T-helper 2 cell treated with Interferon-gamma antibody and Interleukin-4, amounts not matched to agents 100 ng/mL and 5 ng/mL, for 36 hours (primary cell): ENCODE results near the gene GJA5. TPM values are rescaled to one million over a fixed set of nuclear protein-coding genes. Genes with fewer than 3 reads are reported as not detected.

Experiments
- intact Hi-C: fragments of 100-400 bp; cut with micrococcal nuclease; formaldehyde crosslinking; loops from one replicate; pipeline ENCODE4 v1.15.1; 2023
- total RNA-seq: library from RNA; stranded (reverse); gene quantifications from 2 replicates; pipeline ENCODE4 v1.2.3, GENCODE V29; 2022

Gene GJA5
- total RNA-seq, 1 donor from 2014 or later = not detected

DNA sequence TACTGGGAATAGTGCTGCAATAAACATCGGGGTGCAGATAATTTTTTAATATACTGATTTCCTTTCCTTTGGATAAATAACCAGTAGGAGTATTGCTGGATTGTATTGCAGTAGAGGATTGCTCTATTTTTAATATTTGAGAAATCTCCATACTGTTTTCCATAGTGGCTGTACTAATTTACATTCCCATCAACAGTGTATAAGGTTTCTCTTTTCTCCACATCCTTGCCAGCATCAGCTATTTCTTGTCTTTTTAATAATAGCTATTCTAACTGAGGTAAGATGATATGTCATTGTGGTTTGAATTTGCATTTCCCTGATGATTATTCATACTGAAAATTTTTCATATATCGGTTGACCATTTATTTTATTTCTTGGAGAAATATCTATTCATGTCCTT is 31.1 kb downstream of the GJA5 start:
- intact Hi-C loops = no loop called here

DNA sequence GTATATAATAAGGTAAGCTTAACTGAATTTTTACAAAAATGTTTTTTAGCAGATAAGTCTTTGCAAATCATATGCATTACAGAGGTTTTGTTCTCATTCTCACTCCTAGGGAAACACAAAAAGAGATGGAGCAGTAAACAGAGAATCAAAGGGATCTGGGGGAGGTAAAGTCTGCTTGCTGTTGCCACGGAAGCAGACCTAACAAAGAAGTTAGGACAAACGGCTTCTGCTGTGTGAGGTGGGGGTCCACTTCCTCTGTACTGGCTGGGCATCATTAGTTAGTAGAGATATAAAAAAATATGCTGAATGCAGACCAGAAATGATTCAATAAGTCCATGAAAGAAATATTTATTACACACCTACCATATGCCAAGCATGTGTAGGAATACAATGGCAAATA is 34.2 kb downstream of the GJA5 start:
- intact Hi-C loops = no loop called here

DNA sequence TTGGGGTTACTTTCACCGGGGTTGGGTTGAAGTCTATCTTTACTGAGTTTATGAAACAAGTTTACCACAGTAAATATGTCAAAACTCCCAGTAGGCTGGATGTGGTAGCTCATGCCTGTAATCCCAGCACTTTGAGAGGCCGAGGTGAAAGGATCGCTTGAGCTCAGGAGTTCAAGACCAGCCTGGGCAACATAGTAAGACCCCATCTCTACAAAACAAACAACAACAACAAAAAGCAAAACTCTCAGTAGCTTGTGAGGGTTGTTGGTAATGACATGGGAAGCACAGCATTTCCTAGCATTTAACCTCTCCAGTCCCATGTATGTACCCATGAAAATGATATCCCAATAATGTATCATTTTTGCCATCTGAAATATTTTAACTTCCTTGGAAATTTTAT is 34.7 kb downstream of the GJA5 start:
- intact Hi-C loops = no loop called here

DNA sequence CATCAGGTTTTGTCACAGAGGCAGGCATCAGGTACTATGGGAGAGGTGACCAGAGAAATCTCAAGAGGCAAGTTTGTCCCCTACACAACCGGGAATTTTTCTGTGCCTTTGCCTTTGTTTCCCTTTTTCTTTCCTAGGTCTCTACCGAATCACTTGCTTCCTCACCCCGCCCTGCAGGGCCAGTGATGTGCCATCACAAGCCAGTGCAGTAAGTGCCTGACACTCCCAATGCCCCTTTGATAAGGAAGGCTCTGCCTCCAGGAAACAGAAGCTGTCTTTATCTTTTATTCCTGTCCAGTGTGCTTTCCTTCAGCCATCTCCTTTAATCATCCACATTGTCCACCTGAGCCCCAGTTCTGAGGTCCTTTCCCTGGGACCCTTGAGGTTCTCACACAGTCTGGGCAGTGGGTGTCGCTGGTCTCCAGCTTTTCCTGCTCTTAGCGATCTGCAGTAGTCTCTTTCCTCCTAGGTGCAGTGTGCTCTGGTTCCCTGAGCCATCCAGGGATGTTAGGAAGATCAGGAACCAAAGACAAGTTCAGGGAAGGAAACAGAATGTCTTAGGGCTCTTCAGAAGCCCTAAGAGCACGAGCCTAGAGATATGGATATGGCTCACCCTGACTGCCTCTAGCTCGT is 36.6 kb downstream of the GJA5 start:
- intact Hi-C loops = loop anchor here (5.0 kb wide), 1 partner anchor 168 kb away; no protein-coding TSS in a partner anchor

DNA sequence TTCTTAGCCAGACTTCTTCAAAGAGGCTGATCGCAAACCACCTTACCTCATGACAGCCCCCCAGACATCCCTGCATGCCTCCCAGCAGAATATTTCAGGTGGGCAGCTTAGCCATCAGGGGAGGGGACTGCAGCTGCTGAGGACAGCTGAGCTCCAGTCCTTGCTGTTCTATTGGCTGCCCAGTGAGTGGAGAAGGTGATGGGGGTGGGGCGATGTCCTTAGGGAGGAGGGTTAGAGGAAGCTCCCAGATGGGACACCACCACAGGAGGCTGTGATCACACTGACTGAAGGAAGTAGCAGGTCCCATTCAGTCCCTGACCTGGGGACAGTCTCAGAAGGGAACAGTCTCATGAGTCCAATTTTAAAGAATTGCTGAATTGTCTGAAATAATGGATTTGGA is 38.3 kb downstream of the GJA5 start:
- intact Hi-C loops = loop anchor here (5.0 kb wide), 1 partner anchor 170 kb away; no protein-coding TSS in a partner anchor

DNA sequence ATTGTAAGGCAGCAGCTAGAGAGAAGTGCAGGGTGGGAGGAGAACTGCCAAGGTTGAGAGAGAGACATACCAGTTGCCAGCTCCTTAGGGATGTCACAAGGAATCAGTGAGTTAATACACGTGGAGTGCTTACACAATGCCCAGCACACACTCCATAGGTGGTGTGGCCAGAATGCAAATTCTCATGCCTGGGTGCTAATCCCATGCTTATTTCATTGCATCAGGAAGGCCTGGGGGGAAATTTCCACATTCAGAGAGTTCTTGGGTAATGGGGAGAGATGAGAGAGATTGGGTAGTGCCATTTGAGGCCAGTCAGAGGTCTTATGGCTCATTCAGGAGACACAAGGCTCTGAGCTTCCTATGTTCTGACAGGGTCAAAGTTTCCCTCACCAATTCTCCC is 38.7 kb downstream of the GJA5 start:
- intact Hi-C loops = loop anchor here (5.0 kb wide), 1 partner anchor 171 kb away; no protein-coding TSS in a partner anchor

DNA sequence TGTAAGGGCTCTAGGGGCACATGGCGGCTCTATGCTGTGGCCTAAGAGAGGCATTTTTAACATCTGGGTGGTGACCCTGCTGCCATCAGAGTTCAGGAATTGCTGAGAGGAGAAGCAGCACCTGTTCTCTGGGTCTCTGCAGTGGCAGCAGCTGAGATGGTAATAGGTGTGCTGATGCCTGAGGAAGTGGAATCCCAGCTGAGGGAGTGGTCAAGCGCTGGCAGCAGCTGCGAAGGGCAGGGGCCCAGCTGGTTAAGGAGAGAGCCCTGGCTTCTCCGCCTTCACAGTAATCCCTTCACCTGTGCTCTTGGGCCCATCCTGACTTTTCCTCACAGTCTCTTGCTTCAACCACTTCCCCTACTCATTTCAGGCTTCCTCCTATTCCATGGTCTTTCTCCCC is 39.8 kb downstream of the GJA5 start:
- intact Hi-C loops = loop anchor here (5.0 kb wide), 1 partner anchor 172 kb away; no protein-coding TSS in a partner anchor

DNA sequence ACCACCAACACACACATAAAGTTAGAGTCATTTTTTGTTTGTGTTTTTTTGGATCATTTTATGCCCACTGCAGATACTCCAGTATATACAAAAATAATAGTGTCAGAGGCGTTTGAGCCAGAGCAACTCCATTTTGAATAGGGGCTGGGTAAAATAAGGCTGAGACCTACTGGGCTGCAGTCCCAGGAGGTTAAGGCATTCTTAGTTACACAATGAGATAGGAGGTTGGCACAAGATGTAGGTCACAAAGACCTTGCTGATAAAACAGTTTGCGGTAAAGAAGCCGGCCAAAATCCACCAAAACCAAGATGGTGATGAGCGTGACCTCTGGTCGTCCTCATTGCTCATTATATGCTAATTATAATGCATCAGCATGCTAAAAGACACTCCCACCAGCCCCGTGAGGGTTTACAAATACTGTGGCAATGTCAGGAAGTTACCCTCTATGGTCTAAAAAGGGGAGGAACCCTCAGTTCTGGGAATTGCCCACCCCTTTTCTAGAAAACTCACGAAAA is 40.6 kb downstream of the GJA5 start:
- intact Hi-C loops = loop anchor here (5.0 kb wide), 1 partner anchor 173 kb away; no protein-coding TSS in a partner anchor

DNA sequence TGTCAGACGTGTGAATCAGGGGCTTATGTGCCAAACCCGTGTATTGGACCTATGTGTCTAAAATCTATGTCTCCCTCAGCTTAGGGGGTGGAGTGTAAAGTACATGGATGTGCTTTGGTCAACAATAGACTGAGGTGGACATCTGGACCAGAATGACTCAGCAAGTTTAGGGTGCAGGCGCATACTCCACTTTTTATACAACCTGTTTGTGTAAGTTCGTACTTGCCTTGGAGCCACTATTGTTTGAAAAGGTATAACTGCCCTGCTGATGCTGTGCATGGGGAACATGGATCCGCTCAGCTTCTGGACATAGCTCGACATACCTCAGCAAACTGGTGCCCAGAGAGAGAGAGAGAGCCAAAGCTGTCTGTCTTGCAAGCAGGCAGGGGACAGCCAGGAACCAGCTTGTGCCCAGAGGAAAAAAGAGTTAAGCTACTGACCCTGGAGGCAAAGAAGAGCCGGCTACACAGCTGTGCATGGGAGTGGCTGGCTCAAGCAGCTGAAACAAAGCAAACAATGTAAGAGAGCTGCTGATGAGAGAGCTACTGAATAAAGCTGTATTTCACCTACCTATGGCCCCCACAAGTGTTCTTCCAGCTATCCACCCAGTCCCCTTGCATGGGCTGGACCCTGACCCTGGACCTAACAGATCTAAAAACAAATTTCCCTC is 41.2 kb downstream of the GJA5 start:
- intact Hi-C loops = no loop called here

DNA sequence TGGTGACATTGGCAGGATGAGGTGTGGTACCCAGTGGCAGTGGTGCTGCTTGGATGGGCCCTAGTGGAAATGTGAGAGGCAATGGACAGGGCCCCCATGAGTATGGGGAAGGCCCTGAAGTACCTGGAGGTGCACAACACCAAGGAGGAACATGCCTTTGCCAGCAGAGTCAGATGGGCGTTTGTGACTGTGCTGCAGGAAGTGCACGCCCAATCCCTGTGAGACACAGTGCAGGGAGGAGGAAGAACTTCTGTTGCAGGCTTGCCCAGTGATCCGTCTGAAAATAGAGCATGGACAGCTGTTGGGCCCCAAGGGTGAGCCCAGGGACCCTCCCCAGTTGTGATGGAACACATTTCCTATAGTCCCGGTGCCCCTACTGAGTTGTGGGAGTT is 42.7 kb downstream of the GJA5 start:
- intact Hi-C loops = no loop called here

DNA sequence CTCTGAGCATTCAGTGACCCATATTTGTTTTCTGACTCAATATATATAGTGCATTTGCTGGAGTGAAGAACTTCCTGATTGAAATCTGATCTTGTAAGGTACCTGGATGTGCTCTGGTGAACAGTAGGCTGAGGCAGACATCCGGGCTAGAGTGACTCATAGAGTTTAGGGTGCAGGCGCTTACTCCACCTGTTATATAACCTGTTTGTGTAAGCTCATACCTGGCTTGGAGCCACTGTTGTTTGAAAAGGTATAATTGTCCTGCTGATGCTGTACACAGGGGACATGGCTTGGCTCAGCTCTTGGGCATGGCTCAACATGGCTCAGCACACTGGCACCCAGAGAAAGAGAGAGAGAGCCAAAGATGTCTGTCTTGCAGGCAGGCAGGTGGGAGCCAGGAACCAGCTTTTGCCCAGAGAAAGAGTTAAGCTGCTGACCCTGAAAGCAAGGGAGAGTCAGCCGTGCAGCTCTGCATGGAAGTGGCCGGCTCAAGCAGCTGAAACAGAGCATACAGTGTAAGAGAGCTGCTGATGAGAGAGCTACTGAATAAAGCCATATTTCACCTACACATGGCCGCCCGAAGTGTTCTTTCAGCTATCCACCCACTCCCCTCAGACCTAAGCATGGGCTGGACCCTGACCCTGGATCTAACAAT is 43.2 kb downstream of the GJA5 start:
- intact Hi-C loops = no loop called here

DNA sequence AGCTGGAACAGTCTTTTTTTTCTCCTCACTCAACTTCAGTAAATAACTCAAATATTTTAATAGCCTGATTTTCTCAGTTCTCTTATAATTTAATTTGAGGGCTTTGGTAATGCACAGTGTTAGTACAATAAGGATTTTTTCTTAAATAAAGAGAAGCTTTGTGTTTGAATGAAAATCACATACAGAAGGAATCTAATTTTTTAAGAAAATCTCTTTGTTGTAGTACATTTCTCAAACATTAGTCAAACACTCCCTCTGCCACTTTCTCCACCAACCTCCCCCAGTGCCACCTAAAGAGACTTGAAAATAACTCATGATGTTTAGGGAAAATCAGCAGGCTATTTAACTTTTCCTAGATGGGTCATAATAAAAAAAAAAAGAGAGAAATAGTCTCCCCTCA is 47.8 kb downstream of the GJA5 start:
- intact Hi-C loops = no loop called here

Other genes starting within 250 kb of the GJA5 start
- 19.9 and 20.4 TPM in 2 replicates for gene BCL9, start 219.1 kb downstream of the GJA5 start, total RNA-seq
- gene ACP6, start 90.1 kb downstream of the GJA5 start, total RNA-seq = 10.2 and 12.7 TPM in 2 replicates
- not detected in 2 replicates for gene GJA8, start 142.2 kb upstream of the GJA5 start, total RNA-seq
- gene GPR89B, start 167.8 kb upstream of the GJA5 start, total RNA-seq = 20.7 and 27.0 TPM in 2 replicates